ENCODE results near the gene ACACB. TPM values are rescaled to one million over a fixed set of nuclear protein-coding genes. Genes with fewer than 3 reads are reported as not detected.

ACACB gene
- total RNA-seq, 1 donor from 2014 or later = 140 TPM

DNA sequence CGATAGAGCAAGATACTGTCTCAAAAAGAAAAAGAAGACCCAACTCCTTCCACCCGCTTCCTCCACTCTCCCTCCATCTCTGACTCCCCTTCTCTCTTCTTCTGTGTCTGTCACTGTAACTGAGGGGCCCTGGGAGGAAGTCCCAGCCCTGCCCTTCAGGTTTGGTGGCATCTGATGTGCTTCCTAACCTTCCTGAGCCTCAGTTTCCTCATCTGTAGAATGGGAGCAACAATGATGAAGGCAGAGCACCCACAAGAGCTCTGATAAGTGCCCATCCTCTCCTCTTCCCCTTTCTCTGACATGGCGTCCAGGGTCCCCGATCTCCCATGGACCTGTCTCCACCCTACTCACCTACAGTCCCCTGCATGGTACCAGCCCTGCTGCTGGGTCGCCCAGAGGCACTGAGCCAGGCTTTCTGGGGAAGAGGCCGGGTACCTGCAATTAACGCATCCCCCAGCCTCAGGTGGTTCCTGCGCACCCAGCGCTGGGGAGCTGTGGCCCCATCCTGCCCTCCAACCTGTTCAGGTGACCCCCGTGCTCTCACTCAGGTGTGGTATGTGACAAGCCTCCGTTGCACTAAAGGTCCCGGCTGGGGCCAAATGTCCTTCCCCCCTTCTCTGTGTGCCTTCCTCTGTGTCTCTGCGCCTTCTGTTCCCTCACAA is 179.5 kb downstream of the ACACB start:
- DNase-seq (ENCODE audit: low spot score in 2 of 2) = no peak
- Histone ChIP-seq H3K36me3 (no peaks in the 10 kb centered on the region), H3K27me3 (no peaks in the 10 kb centered on the region), H3K4me1 (no peaks in the 10 kb centered on the region), H3K27ac (no peak overlapping the region), H3K9me3 (no peaks in the 10 kb centered on the region), H3K4me3 (no peak overlapping the region)
- intact Hi-C loops (cut with DNase I) = no loop called here
- TF ChIP-seq, protein P1, sequence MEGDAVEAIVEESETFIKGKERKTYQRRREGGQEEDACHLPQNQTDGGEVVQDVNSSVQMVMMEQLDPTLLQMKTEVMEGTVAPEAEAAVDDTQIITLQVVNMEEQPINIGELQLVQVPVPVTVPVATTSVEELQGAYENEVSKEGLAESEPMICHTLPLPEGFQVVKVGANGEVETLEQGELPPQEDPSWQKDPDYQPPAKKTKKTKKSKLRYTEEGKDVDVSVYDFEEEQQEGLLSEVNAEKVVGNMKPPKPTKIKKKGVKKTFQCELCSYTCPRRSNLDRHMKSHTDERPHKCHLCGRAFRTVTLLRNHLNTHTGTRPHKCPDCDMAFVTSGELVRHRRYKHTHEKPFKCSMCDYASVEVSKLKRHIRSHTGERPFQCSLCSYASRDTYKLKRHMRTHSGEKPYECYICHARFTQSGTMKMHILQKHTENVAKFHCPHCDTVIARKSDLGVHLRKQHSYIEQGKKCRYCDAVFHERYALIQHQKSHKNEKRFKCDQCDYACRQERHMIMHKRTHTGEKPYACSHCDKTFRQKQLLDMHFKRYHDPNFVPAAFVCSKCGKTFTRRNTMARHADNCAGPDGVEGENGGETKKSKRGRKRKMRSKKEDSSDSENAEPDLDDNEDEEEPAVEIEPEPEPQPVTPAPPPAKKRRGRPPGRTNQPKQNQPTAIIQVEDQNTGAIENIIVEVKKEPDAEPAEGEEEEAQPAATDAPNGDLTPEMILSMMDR (IDR thresholded peaks at IDR 0.05) = no peak

DNA sequence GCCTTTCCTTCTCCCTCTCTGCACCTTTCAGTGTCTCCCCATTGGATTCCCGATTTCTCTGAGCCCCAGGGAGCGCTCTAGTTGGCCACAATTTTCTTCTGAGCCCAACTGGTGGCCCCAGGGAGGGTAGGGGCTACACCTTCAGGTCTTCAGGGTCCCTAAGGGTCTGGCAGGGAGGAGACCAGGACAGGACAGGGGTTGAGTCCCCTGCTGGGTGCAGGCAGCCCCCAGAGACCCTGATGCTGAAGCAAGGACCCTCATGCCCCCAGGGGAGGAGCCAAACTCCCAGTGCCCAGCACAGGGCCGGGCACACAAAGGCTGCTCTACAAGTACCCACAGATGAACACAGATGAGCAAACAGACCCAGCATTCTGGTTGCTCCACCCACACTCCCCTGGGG is 180.0 kb downstream of the ACACB start:
- TF ChIP-seq, protein P1 (IDR thresholded peaks at IDR 0.05) = no peak
- Histone ChIP-seq H3K27me3 (no peaks in the 10 kb centered on the region), H3K27ac (no peak overlapping the region), H3K4me1 (no peaks in the 10 kb centered on the region), H3K9me3 (no peaks in the 10 kb centered on the region), H3K36me3 (no peaks in the 10 kb centered on the region), H3K4me3 (no peak overlapping the region)
- DNase-seq (ENCODE audit: low spot score in 2 of 2) = no peak
- intact Hi-C loops (cut with DNase I) = no loop called here

- DNase-seq (ENCODE audit: low spot score in 2 of 2) = no peak
- TF ChIP-seq, protein P1 (IDR thresholded peaks at IDR 0.05) = no peak
- Histone ChIP-seq H3K9me3 (no peaks in the 10 kb centered on the region), H3K27me3 (no peaks in the 10 kb centered on the region), H3K4me1 (no peaks in the 10 kb centered on the region), H3K4me3 (no peak overlapping the region), H3K36me3 (no peaks in the 10 kb centered on the region), H3K27ac (no peak overlapping the region)
- intact Hi-C loops (cut with DNase I) = no loop called here
Measured at GRCh38 chr12:109299849-109300248, 183.5 kb downstream of the ACACB start.

DNA sequence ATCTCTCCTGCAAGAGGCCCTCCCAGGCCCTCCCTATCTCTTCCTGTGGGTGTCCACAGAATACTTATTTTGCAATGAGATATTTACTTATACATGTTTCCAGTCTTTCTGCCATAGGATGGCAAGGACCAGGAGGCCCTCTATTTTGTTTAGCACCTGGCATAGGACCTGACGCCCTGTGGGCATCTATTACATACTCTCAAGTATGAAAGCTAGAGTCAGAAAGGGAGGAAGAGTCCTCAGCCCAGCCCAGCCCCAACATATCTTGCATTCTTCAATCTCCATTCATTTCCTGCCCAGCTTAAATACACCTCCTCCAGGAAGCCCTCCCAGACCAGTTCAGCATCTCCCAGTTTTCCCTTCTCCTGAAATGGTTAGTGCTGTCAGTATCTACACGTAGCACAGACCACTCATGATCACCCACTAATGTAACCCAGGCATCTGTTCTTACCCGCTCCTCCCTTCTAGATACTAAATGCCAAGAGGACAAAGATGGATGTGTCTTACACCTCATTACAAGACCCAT is 185.3 kb downstream of the ACACB start:
- Histone ChIP-seq H3K36me3 (no peaks in the 10 kb centered on the region), H3K27ac (no peak overlapping the region), H3K27me3 (peaks cover under 1% of the 10 kb centered on the region), H3K4me3 (no peak overlapping the region), H3K4me1 (no peaks in the 10 kb centered on the region), H3K9me3 (no peaks in the 10 kb centered on the region)
- DNase-seq (ENCODE audit: low spot score in 2 of 2) = no peak
- TF ChIP-seq, protein P1 (IDR thresholded peaks at IDR 0.05) = no peak
- intact Hi-C loops (cut with DNase I) = no loop called here

GRCh38 chr12:109302358-109302757 is 186.0 kb downstream of the ACACB start:
- H3K4me3 ChIP-seq = no peak overlapping the region
- H3K36me3 ChIP-seq = no peaks in the 10 kb centered on the region
- DNase-seq (ENCODE audit: low spot score in 2 of 2) = no peak
- H3K27me3 ChIP-seq = peaks cover 4% of the 10 kb centered on the region
- intact Hi-C loops (cut with DNase I) = no loop called here
- no peaks in the 10 kb centered on the region for H3K9me3 ChIP-seq
- no peak overlapping the region for H3K27ac ChIP-seq
- TF ChIP-seq, protein P1 (IDR thresholded peaks at IDR 0.05) = no peak
- H3K4me1 ChIP-seq = no peaks in the 10 kb centered on the region

Measured in ascending aorta (tissue), 2 donors.